ENCODE data around the gene P2RY11. TPM values are rescaled to one million over a fixed set of nuclear protein-coding genes. Genes with fewer than 3 reads are reported as not detected.
A peak's percentile ranks its signal among the peaks of the same experiment; 100 is the strongest.

P2RY11 gene
- 6.5 TPM for total RNA-seq

GRCh38 chr19:10111405-10111811, at the start of gene P2RY11:
TSS of gene P2RY11 (plus strand) at chr19:10111693. CDS start at chr19:10111722, 29 bp downstream.

GRCh38 chr19:10085641-10086590, 25.6 kb upstream of the P2RY11 start, which contains the start of gene SHFL:
TSS of gene SHFL (plus strand) at chr19:10086317. CDS start at chr19:10086428, 111 bp downstream.

GRCh38 chr19:10106100-10106936, 5.2 kb upstream of the P2RY11 start, which contains the start of gene PPAN:
TSS of gene PPAN (plus strand) at chr19:10106362. CDS start at chr19:10106395, 33 bp downstream.

Small RNA genes within 50 kb of the gene (small RNA-seq; reads per million reads assigned to genes)
- gene SNORD105 (30.9 reads per million, percentile 95 among the genes with 10 or more reads in this experiment), gene SNORD105B (5,599 reads per million, percentile 100 among the genes with 10 or more reads in this experiment)

Other genes with a start within 250 kb of the P2RY11 start
- gene OLFM2, start 175.2 kb upstream of the P2RY11 start, total RNA-seq: 106 TPM
- gene COL5A3, start 101.2 kb upstream of the P2RY11 start, total RNA-seq: 1.2 TPM
- not detected for gene RDH8, start 98.2 kb upstream of the P2RY11 start, total RNA-seq
- gene SHFL, start 25.4 kb upstream of the P2RY11 start, total RNA-seq: 7.8 TPM
- gene ANGPTL6, start 9.0 kb upstream of the P2RY11 start, total RNA-seq: 0.69 TPM
- 18.5 TPM for gene PPAN, start 5.3 kb upstream of the P2RY11 start, total RNA-seq
- 101 TPM for gene EIF3G, start 8.2 kb downstream of the P2RY11 start, total RNA-seq
- 35.1 TPM for gene DNMT1, start 83.3 kb downstream of the P2RY11 start, total RNA-seq
- gene S1PR2, start 119.6 kb downstream of the P2RY11 start, total RNA-seq: 4.4 TPM
- gene MRPL4, start 140.5 kb downstream of the P2RY11 start, total RNA-seq: 15.7 TPM
- gene ICAM1, start 159.4 kb downstream of the P2RY11 start, total RNA-seq: 1.8 TPM
- 0.46 TPM for gene ICAM4, start 175.3 kb downstream of the P2RY11 start, total RNA-seq
- gene ICAM5, start 178.3 kb downstream of the P2RY11 start, total RNA-seq: 2.5 TPM
- gene ZGLP1, start 198.1 kb downstream of the P2RY11 start, total RNA-seq: 1.6 TPM
- 21.0 TPM for gene FDX2, start 204.3 kb downstream of the P2RY11 start, total RNA-seq
- 4.8 TPM for gene RAVER1, start 221.8 kb downstream of the P2RY11 start, total RNA-seq
- 1.4 TPM for gene ICAM3, start 227.9 kb downstream of the P2RY11 start, total RNA-seq